GM13976 (cell line): ENCODE measurements around the gene FLAD1.

Source experiments
- DNase-seq: peaks from one replicate; pipeline ENCODE4 v3.0.0; 2012; ENCODE audit warnings: low spot score
- in situ Hi-C: fragments of 300-500 bp; cut with MboI; formaldehyde crosslinking; loops from one replicate; pipeline ENCODE4 v1.12.0; 2022; ENCODE audit warnings: low sequenced_read_pairs, mixed read lengths, inconsistent platforms; ENCODE audit not compliant: unreplicated experiment
- TF ChIP-seq, protein P1 (sequence below): IDR thresholded peaks from 2 replicates; pipeline ENCODE4 v1.5.1; 2012; ENCODE audit warnings: borderline replicate concordance, mild to moderate bottlenecking; ENCODE audit not compliant: insufficient read depth; ENCODE audit errors: extremely low read depth, missing control alignments, control extremely low read depth

The FLAD1 gene

DNA sequence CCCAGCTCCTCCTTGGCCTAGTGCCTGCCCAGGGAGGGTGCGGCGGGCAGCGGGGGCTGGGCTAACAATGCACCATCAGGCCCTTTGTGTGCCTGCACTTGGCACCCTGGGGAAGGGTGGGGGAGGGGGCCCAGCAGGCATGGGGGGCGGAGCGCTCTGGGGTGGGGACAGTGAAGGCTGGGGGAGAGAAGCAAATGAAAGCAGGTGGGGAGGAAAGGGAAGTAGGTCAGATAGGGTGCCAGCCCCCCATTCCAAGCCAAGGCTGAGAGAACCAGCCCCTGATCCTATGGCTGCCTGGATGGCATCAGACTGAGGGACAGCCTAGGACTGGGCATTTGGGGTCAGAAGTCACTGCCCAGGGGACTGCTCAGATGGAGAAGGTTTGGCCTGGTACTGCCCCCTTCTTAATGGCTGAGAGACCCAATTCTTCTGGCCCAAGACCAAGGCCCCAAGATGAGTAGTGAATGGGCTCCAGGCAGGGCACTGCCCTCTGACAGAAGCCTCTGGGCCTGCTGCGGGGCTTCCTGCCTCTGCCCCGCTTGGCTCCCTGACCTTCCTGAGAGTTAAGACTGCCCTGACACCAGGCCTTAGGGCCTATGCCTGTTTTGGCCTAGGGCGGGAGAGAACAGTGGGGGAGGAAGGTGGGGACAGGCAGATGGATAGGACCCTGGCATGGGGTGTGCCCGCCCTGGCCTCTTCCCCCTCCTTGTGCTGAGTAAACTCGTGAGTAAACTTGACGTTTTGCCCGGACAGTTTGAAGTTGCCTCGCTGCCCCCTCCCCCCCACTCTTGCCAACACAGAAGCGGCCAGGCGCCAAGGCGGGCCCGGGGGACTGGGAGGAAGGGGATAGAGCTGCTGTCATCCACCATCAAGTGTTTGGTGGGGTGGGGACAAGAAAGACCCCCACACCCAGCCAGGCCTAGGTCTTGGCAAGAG lies 22.2 kb downstream of the FLAD1 start:
- TF ChIP-seq, protein P1, sequence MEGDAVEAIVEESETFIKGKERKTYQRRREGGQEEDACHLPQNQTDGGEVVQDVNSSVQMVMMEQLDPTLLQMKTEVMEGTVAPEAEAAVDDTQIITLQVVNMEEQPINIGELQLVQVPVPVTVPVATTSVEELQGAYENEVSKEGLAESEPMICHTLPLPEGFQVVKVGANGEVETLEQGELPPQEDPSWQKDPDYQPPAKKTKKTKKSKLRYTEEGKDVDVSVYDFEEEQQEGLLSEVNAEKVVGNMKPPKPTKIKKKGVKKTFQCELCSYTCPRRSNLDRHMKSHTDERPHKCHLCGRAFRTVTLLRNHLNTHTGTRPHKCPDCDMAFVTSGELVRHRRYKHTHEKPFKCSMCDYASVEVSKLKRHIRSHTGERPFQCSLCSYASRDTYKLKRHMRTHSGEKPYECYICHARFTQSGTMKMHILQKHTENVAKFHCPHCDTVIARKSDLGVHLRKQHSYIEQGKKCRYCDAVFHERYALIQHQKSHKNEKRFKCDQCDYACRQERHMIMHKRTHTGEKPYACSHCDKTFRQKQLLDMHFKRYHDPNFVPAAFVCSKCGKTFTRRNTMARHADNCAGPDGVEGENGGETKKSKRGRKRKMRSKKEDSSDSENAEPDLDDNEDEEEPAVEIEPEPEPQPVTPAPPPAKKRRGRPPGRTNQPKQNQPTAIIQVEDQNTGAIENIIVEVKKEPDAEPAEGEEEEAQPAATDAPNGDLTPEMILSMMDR = no peak
- in situ Hi-C loops = no loop called here
- DNase-seq = no peak

DNA sequence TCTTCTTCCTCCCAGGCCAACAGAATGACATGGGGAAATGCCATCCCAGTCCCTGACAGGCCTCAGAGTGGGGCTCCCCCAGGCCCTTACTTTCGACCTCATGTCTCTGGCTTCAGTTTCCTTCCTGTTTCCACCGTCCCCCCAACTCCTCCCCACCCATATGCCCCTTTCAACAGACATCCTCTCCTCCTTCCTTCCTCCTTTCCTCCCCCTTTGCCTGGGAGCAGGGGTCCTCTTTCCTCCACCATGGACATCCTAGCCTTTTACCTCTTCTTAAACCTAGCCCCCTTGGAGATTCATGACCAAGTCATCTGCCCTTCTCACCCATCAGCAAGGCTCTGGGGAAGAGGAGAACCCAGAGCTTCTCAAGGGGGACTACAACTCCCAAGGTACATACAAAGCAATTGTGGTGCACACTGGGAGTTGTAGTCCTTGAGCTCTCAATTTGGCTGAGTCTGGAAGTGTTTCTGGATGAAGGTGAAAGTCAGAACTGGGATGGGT lies 23.5 kb downstream of the FLAD1 start:
- no peak for DNase-seq
- TF ChIP-seq, protein P1 = no peak
- in situ Hi-C loops = no loop called here

DNA sequence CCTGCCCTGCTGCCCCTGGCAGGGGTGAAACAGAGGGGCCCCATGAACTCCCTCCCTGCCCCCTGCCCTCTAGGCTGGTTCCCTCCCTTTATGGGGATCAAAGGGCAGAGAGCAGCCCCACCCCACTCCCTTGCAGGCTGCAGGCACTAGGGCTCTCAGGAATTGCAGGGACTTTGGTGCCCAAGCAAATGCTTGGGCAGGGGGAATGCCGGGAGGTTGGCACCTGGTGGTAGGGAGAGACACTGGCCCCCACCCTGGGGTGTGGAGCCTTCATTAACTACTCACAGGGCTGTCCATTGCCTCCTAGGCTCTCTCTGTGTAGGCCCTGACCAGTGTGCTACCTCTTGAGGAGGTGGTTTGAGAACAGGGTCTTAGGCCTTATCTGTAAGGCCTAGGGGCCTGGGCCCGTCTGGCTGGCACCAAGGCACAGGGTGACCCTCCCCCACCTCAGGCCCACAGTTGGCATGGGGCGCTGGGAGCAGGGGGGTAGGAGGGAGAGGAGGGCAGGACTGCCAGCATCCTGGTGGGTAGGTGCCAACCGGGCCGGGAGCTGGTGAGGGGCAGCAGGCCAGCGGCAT lies 24.2 kb downstream of the FLAD1 start:
- TF ChIP-seq, protein P1 = no peak
- in situ Hi-C loops = no loop called here
- no peak for DNase-seq

DNA sequence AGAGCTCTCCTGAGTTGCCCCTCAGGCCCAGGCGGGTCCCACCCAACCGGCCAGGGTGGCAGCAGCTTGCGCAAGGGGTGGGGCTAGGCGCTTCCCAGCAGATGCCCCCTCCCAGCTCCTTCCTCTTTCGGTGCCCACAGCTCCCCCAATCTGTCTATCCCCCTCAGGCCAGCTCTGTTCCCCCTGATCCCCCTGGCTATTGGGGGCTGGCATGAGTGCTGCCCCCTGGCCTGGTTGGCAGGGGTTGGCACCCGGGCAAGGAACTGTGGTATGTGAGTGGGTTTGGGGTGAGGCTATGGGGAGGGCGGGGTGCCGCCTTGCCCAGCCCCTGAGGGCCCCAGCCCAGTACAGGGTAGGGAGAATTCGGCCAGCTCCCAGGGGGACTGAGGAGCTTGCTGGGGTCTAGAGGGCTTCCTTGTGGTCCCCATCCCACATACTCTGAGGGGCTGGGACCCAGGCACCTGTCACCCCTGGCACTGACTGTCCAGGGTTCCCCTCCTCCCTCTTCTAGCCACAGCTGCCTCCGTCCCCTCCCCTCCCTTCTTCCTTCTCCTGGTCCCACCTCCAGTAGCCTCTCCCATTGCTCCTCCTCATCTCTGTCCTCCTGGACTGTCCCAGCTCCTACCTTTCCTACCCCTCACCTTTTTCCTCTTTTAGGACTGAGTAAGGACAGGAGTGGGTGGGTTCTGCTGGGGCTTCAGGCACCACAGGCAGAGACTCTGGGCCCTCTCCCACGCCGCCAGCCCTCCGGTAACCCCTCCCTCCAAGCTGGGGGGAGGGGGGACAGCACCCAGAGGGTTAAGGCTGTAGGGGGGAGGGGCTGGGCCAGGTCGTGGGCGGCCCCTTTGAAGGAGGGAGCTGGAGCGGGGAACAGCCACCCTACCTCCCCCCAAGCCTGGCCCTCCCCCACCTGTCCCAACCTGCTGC lies 25.1 kb downstream of the FLAD1 start:
- in situ Hi-C loops = no loop called here
- no peak for DNase-seq
- TF ChIP-seq, protein P1 = no peak

DNA sequence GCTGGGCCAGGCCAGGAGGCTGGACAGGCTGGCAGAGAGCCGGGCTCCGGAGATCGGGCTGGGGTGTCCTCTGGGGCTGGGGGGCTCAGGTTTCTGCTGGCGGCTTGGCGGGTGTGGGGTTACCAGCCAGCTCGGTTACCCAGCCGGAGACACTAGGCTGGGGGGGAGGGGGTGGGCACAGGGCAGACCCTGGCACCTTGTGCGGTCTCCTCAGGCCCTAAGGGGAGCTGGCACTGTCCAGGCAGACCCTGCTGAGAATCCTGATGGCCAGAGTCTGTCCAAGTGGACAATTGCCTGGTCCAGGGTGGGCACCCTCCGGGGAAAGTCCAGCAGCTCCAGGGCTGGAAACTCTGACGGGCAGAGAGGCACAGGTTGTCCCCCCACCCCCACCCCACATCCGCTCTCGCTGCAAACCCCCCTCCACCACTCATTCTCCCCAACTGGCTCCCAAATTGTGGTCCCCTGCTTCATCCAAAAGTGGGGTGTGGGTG lies 26.1 kb downstream of the FLAD1 start:
- in situ Hi-C loops = no loop called here
- no peak for DNase-seq
- TF ChIP-seq, protein P1 = no peak

DNA sequence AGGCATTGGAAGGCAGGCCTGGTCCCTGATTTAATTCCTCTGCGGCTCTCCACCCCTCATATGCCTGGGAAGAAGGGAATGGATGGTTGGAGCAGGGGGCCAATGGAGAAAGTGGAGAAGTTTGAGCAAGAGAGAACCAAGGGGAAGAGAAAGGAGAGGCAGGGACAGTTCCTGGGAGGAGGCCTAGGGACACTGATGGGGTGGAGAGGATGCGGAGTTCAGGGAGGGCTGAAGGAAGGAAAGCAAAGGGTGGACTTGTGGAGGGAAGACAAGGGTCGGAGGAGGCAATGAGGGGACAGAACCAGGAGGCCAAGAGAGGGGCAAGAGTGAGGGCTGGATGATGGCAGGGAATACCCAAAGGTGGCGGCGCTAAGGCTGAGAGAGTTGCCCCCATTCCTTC lies 26.6 kb downstream of the FLAD1 start:
- in situ Hi-C loops = no loop called here
- TF ChIP-seq, protein P1 = no peak
- DNase-seq = no peak
